Measurements from ENCODE around the gene ROR2.
A peak's percentile ranks its signal among the peaks of the same experiment; 100 is the strongest.
"Not testable (repeated sequence)": the region's sequence is repeated elsewhere in the genome, so short reads cannot be mapped to it uniquely, and the experiment has no call there.

ROR2 gene

GRCh38 chr9:91949946-91950664, at the start of gene ROR2:
Gene ROR2, minus strand, starts transcription at chr9:91950228.
- peaks cover 74% of the 10 kb centered on the region for H3K27me3 Mint-ChIP-seq (ENCODE audit: low read depth)
- peak within 1 kb of the TSS; percentile 80 for H3K4me3 Mint-ChIP-seq
- peak within 1 kb of the TSS; percentile 24 for H3K27ac Mint-ChIP-seq
- H3K9me3 Mint-ChIP-seq, result no peaks in the 10 kb centered on the region
- peaks cover 3% of the 10 kb centered on the region for H3K36me3 Mint-ChIP-seq (ENCODE audit: low read depth)
- H3K4me1 Mint-ChIP-seq (ENCODE audit: low read depth), result peaks cover 14% of the 10 kb centered on the region

GRCh38 chr9:91995000-91995655, 45.1 kb upstream of the ROR2 start:
- H3K36me3 Mint-ChIP-seq (ENCODE audit: low read depth), result no peaks in the 10 kb centered on the region
- peaks cover 19% of the 10 kb centered on the region for H3K27me3 Mint-ChIP-seq (ENCODE audit: low read depth)
- H3K9me3 Mint-ChIP-seq, result no peaks in the 10 kb centered on the region
- no peak overlapping the region for H3K27ac Mint-ChIP-seq
- H3K4me3 Mint-ChIP-seq, result no peak overlapping the region
- no peaks in the 10 kb centered on the region for H3K4me1 Mint-ChIP-seq (ENCODE audit: low read depth)

GRCh38 chr9:91994422-91994821, 44.4 kb upstream of the ROR2 start:
- H3K27ac Mint-ChIP-seq, result no peak overlapping the region
- H3K4me1 Mint-ChIP-seq (ENCODE audit: low read depth), result no peaks in the 10 kb centered on the region
- H3K27me3 Mint-ChIP-seq (ENCODE audit: low read depth), result peaks cover 19% of the 10 kb centered on the region
- no peak overlapping the region for H3K4me3 Mint-ChIP-seq
- H3K36me3 Mint-ChIP-seq (ENCODE audit: low read depth), result no peaks in the 10 kb centered on the region
- H3K9me3 Mint-ChIP-seq, result no peaks in the 10 kb centered on the region

- H3K4me3 Mint-ChIP-seq, result no peak overlapping the region
- peaks cover 24% of the 10 kb centered on the region for H3K27me3 Mint-ChIP-seq (ENCODE audit: low read depth)
- H3K9me3 Mint-ChIP-seq, result no peaks in the 10 kb centered on the region
- no peaks in the 10 kb centered on the region for H3K4me1 Mint-ChIP-seq (ENCODE audit: low read depth)
- no peaks in the 10 kb centered on the region for H3K36me3 Mint-ChIP-seq (ENCODE audit: low read depth)
- H3K27ac Mint-ChIP-seq, result no peak overlapping the region
Observed at GRCh38 chr9:91992461-91993041, 42.5 kb upstream of the ROR2 start.

- Mint-ChIP-seq H3K9me3 (no peaks in the 10 kb centered on the region), H3K27ac (no peak overlapping the region)
Observed at GRCh38 chr9:91991721-91992341, 41.8 kb upstream of the ROR2 start.

GRCh38 chr9:91986248-91986647, 36.2 kb upstream of the ROR2 start:
- no peaks in the 10 kb centered on the region for H3K36me3 Mint-ChIP-seq (ENCODE audit: low read depth)

More at GRCh38 chr9:91991721-91992341, 41.8 kb upstream of the ROR2 start:
- Mint-ChIP-seq H3K4me1 (ENCODE audit: low read depth) (no peaks in the 10 kb centered on the region), H3K27me3 (ENCODE audit: low read depth) (peaks cover 24% of the 10 kb centered on the region), H3K4me3 (no peak overlapping the region), H3K36me3 (ENCODE audit: low read depth) (no peaks in the 10 kb centered on the region)

GRCh38 chr9:91985692-91986091, 35.7 kb upstream of the ROR2 start:
- no peak overlapping the region for H3K27ac Mint-ChIP-seq
- no peaks in the 10 kb centered on the region for H3K4me1 Mint-ChIP-seq (ENCODE audit: low read depth)
- H3K27me3 Mint-ChIP-seq (ENCODE audit: low read depth), result peaks cover 6% of the 10 kb centered on the region
- H3K4me3 Mint-ChIP-seq, result no peak overlapping the region
- H3K36me3 Mint-ChIP-seq (ENCODE audit: low read depth), result no peaks in the 10 kb centered on the region
- peaks cover 10% of the 10 kb centered on the region for H3K9me3 Mint-ChIP-seq

More at GRCh38 chr9:91986248-91986647, 36.2 kb upstream of the ROR2 start:
- no peak overlapping the region for H3K27ac Mint-ChIP-seq
- H3K4me1 Mint-ChIP-seq (ENCODE audit: low read depth), result no peaks in the 10 kb centered on the region
- H3K4me3 Mint-ChIP-seq, result no peak overlapping the region
- peaks cover 6% of the 10 kb centered on the region for H3K27me3 Mint-ChIP-seq (ENCODE audit: low read depth)
- peaks cover 5% of the 10 kb centered on the region for H3K9me3 Mint-ChIP-seq

- H3K4me3 Mint-ChIP-seq, result no peak overlapping the region
- no peaks in the 10 kb centered on the region for H3K36me3 Mint-ChIP-seq (ENCODE audit: low read depth)
- H3K4me1 Mint-ChIP-seq (ENCODE audit: low read depth), result no peaks in the 10 kb centered on the region
- peaks cover 10% of the 10 kb centered on the region for H3K9me3 Mint-ChIP-seq
- H3K27me3 Mint-ChIP-seq (ENCODE audit: low read depth), result no peaks in the 10 kb centered on the region
- H3K27ac Mint-ChIP-seq, result no peak overlapping the region
Observed at GRCh38 chr9:91978740-91979414, 28.8 kb upstream of the ROR2 start.

- H3K4me3 Mint-ChIP-seq; H3K27ac Mint-ChIP-seq; H3K36me3 Mint-ChIP-seq (ENCODE audit: low read depth); H3K9me3 Mint-ChIP-seq; H3K4me1 Mint-ChIP-seq (ENCODE audit: low read depth): not testable (repeated sequence)
- H3K27me3 Mint-ChIP-seq (ENCODE audit: low read depth), result peaks cover 16% of the 10 kb centered on the region
Observed at GRCh38 chr9:91975254-91975653, 25.2 kb upstream of the ROR2 start.

GRCh38 chr9:91972711-91973110, 22.7 kb upstream of the ROR2 start:
- H3K27ac Mint-ChIP-seq, result no peak overlapping the region
- H3K36me3 Mint-ChIP-seq (ENCODE audit: low read depth), result no peaks in the 10 kb centered on the region
- peaks cover 30% of the 10 kb centered on the region for H3K27me3 Mint-ChIP-seq (ENCODE audit: low read depth)
- H3K4me1 Mint-ChIP-seq (ENCODE audit: low read depth), result no peaks in the 10 kb centered on the region
- H3K9me3 Mint-ChIP-seq, result no peaks in the 10 kb centered on the region
- no peak overlapping the region for H3K4me3 Mint-ChIP-seq

- Mint-ChIP-seq H3K4me3 (no peak overlapping the region), H3K36me3 (ENCODE audit: low read depth) (no peaks in the 10 kb centered on the region), H3K27me3 (ENCODE audit: low read depth) (peaks cover 33% of the 10 kb centered on the region), H3K9me3 (no peaks in the 10 kb centered on the region), H3K4me1 (ENCODE audit: low read depth) (no peaks in the 10 kb centered on the region), H3K27ac (no peak overlapping the region)
Observed at GRCh38 chr9:91972076-91972626, 22.1 kb upstream of the ROR2 start.

GRCh38 chr9:91967259-91967658, 17.2 kb upstream of the ROR2 start:
- H3K27ac Mint-ChIP-seq, result no peak overlapping the region
- no peaks in the 10 kb centered on the region for H3K36me3 Mint-ChIP-seq (ENCODE audit: low read depth)
- H3K4me3 Mint-ChIP-seq, result no peak overlapping the region
- peaks cover 36% of the 10 kb centered on the region for H3K27me3 Mint-ChIP-seq (ENCODE audit: low read depth)
- no peaks in the 10 kb centered on the region for H3K9me3 Mint-ChIP-seq
- no peaks in the 10 kb centered on the region for H3K4me1 Mint-ChIP-seq (ENCODE audit: low read depth)

GRCh38 chr9:91966503-91966902, 16.5 kb upstream of the ROR2 start:
- Mint-ChIP-seq H3K4me3 (no peak overlapping the region), H3K36me3 (ENCODE audit: low read depth) (no peaks in the 10 kb centered on the region), H3K9me3 (no peaks in the 10 kb centered on the region), H3K4me1 (ENCODE audit: low read depth) (peaks cover 2% of the 10 kb centered on the region), H3K27ac (no peak overlapping the region), H3K27me3 (ENCODE audit: low read depth) (peaks cover 36% of the 10 kb centered on the region)

- Mint-ChIP-seq H3K4me1 (ENCODE audit: low read depth) (peaks cover 2% of the 10 kb centered on the region), H3K9me3 (peaks cover 5% of the 10 kb centered on the region), H3K27ac (no peak overlapping the region), H3K27me3 (ENCODE audit: low read depth) (peaks cover 20% of the 10 kb centered on the region), H3K4me3 (no peak overlapping the region), H3K36me3 (ENCODE audit: low read depth) (no peaks in the 10 kb centered on the region)
Observed at GRCh38 chr9:91963711-91964240, 13.7 kb upstream of the ROR2 start.
